ENCODE data around the gene SLC17A2. TPM values are rescaled to one million over a fixed set of nuclear protein-coding genes. Genes with fewer than 3 reads are reported as not detected.

SLC17A2 gene
- total RNA-seq, 4 donors from 2014 or later = not detected

DNA sequence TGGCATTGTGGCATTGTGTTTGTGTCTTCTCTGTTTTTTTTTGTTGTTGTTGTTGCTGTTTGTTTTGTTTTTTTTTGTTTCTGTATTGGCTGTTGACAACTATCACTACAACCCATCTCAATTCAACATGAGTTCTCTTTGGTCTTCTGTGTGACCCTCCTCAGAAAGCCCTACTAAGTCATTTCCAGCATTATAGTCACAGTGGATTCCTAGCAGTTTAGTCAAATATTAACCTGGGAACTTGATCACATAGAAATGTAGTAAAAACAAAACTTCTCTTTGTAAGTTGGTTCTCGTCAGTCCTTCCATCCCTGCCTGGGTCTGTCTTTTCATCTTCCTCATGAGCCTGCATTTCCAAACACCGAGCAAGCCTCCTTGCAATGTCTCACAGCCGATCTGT lies 16.8 kb downstream of the SLC17A2 start:
- 76 to 77% methylated on average over 3 of the region's 3 CpGs for WGBS, 2 donors (ENCODE audit: low coverage in 1 of 2)
- Histone ChIP-seq H3K27ac (no peak overlapping the region), H3K9me3 (no peaks in the 10 kb centered on the region), H3K4me1 (no peaks in the 10 kb centered on the region), H3K4me3 (no peak overlapping the region), H3K27me3 (peaks cover 9% of the 10 kb centered on the region), H3K36me3 (no peaks in the 10 kb centered on the region)
- ATAC-seq = no peak
- TF ChIP-seq EP300 (IDR thresholded peaks at IDR 0.05) = no peak
- TF ChIP-seq POLR2A (IDR thresholded peaks at IDR 0.05) = no peak
- TF ChIP-seq POLR2AphosphoS5 (IDR thresholded peaks at IDR 0.05) = no peak
- TF ChIP-seq, protein P1, sequence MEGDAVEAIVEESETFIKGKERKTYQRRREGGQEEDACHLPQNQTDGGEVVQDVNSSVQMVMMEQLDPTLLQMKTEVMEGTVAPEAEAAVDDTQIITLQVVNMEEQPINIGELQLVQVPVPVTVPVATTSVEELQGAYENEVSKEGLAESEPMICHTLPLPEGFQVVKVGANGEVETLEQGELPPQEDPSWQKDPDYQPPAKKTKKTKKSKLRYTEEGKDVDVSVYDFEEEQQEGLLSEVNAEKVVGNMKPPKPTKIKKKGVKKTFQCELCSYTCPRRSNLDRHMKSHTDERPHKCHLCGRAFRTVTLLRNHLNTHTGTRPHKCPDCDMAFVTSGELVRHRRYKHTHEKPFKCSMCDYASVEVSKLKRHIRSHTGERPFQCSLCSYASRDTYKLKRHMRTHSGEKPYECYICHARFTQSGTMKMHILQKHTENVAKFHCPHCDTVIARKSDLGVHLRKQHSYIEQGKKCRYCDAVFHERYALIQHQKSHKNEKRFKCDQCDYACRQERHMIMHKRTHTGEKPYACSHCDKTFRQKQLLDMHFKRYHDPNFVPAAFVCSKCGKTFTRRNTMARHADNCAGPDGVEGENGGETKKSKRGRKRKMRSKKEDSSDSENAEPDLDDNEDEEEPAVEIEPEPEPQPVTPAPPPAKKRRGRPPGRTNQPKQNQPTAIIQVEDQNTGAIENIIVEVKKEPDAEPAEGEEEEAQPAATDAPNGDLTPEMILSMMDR (IDR thresholded peaks at IDR 0.05) = no peak

DNA sequence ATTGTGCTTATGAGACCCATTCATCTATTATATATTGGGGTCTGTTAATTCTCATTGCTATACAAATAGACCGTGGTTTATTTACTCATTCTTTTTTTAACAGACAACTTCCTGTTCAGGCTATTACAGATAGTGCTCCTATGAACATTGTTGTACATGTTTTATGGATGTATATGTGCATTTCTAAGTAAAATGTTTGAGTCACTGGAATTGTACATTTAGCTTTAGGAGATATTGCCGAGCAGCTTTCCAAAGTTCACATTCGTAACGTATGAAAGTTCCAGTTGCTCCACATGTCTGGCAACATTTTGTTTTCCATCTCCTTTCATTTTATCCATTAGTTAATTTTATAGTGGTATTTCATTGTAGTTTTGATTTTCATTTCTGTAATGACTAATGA lies 19.1 kb downstream of the SLC17A2 start:
- Histone ChIP-seq H3K36me3 (no peaks in the 10 kb centered on the region), H3K4me1 (no peaks in the 10 kb centered on the region), H3K27me3 (peaks cover 11% of the 10 kb centered on the region), H3K27ac (no peak overlapping the region), H3K9me3 (no peaks in the 10 kb centered on the region), H3K4me3 (no peak overlapping the region)
- ATAC-seq = no peak
- WGBS, 2 donors (ENCODE audit: low coverage in 1 of 2) = 69 to 81% methylated on average over 4 of the region's 4 CpGs
- TF ChIP-seq POLR2AphosphoS5 (IDR thresholded peaks at IDR 0.05) (no peak), POLR2A (IDR thresholded peaks at IDR 0.05) (no peak), EP300 (IDR thresholded peaks at IDR 0.05) (no peak)
- TF ChIP-seq, protein P1 (IDR thresholded peaks at IDR 0.05) = no peak

DNA sequence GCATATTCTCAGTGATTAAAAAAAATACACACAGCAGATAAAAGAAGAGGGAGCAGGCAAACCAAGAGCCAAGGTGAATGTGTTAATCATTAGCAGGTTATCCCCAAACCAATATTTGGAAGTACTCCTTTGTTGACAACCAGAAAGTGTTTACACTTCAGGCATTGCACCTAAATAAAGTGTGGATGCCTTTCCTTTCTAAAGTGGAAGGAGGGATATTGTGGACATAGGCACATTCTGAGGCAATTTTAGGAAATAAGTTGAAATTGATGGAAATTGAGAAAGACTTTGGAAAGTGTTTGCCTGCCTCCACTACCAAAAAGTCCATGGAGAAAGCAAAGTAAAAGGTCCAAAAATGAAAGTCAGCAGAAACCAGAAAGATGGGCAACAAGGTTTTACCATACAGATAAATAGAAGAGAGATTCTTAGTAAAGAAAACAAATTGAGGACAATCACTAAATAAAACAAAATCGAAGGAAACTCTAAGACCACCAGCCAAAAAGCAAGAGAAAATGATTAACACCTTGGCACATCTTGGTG lies 22.9 kb downstream of the SLC17A2 start:
- no peak for ATAC-seq
- TF ChIP-seq POLR2AphosphoS5 (IDR thresholded peaks at IDR 0.05) (no peak), EP300 (IDR thresholded peaks at IDR 0.05) (no peak), POLR2A (IDR thresholded peaks at IDR 0.05) (no peak)
- TF ChIP-seq, protein P1 (IDR thresholded peaks at IDR 0.05) = no peak
- Histone ChIP-seq H3K4me1 (no peaks in the 10 kb centered on the region), H3K36me3 (no peaks in the 10 kb centered on the region), H3K4me3 (no peak overlapping the region), H3K9me3 (no peaks in the 10 kb centered on the region), H3K27ac (no peak overlapping the region), H3K27me3 (peaks cover 21% of the 10 kb centered on the region)
- 62% methylated on average over 1 of the region's 1 CpG; no CpG with 5 or more reads in 1 of the 2 donors for WGBS, 2 donors (ENCODE audit: low coverage in 1 of 2)

DNA sequence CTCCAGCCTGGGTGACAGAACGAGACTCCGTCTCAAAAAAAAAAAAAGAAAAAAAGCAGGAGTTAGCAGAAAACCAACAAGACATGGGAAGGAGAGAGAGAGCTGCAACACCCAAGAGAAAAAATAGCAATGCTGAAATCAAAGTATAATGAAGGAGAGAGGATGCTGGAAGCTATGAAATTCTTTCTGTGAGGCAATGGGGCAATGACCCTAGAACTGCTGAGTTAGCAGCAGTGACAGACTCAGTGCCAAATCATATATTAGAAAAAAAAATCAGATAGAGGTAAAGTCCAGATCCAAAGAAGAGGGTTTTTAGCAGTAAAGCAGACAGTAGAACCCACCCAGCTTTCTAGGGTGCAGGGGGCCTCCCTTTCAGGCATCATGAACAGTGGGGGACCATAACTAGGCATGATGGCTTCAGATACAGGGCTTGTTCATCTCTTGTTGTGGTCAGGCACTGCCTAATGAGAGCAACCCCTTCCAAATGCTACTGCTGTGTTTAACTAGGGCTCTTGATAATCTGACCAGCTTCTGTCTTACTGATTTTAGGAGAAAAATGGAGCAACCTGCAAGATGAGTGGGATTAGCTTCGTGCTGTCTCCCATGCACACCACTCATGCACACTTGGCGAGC lies 26.9 kb downstream of the SLC17A2 start:
- ATAC-seq = no peak
- no peaks in the 10 kb centered on the region for H3K9me3 ChIP-seq
- no peaks in the 10 kb centered on the region for H3K36me3 ChIP-seq
- peaks cover 21% of the 10 kb centered on the region for H3K27me3 ChIP-seq
- no peak overlapping the region for H3K4me3 ChIP-seq
- no peaks in the 10 kb centered on the region for H3K4me1 ChIP-seq
- TF ChIP-seq POLR2AphosphoS5 (IDR thresholded peaks at IDR 0.05) = no peak
- TF ChIP-seq, protein P1 (IDR thresholded peaks at IDR 0.05) = no peak
- no peak for TF ChIP-seq POLR2A (IDR thresholded peaks at IDR 0.05)
- TF ChIP-seq EP300 (IDR thresholded peaks at IDR 0.05) = no peak
- WGBS, 2 donors (ENCODE audit: low coverage in 1 of 2) = 82 to 94% methylated on average over 3 to 4 of the region's 4 CpGs
- no peak overlapping the region for H3K27ac ChIP-seq

DNA sequence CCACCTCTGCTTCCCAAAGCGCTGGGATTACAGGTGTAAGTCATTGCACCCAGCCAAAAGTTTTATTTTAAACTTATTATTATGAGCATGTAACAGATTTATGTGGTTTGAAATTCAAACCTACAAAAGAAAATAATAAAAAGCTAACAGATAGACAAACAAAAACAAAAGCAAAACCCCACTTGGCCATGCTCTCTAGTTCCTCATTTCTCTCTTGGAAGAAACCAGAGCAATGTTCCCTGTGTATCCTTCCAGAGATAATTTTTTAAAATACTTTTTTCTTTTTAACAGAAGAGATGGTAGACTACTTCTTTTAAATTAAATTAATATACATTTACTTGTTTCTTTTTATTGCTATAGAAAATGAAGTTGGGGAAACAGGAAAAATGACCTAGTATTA lies 28.4 kb downstream of the SLC17A2 start:
- WGBS, 2 donors (ENCODE audit: low coverage in 1 of 2) = 86% methylated on average over 1 of the region's 1 CpG; no CpG with 5 or more reads in 1 of the 2 donors
- no peaks in the 10 kb centered on the region for H3K4me1 ChIP-seq
- peaks cover 21% of the 10 kb centered on the region for H3K27me3 ChIP-seq
- no peaks in the 10 kb centered on the region for H3K9me3 ChIP-seq
- no peak for ATAC-seq
- no peak for TF ChIP-seq POLR2A (IDR thresholded peaks at IDR 0.05)
- TF ChIP-seq, protein P1 (IDR thresholded peaks at IDR 0.05) = no peak
- no peak for TF ChIP-seq EP300 (IDR thresholded peaks at IDR 0.05)
- no peak for TF ChIP-seq POLR2AphosphoS5 (IDR thresholded peaks at IDR 0.05)
- no peak overlapping the region for H3K27ac ChIP-seq
- no peaks in the 10 kb centered on the region for H3K36me3 ChIP-seq
- no peak overlapping the region for H3K4me3 ChIP-seq

Data from gastroesophageal sphincter (tissue), 4 donors.